Duodenal mucosa (tissue), 2 donors: ENCODE data around the gene ASTN2.

Source experiments
- H3K27ac ChIP-seq: one replicate; pipeline ENCODE4 v1.7.0; 2013; ENCODE audit warnings: low read depth, low read length
- H3K27me3 ChIP-seq, 2 donors: one replicate each; pipeline ENCODE4 v1.7.0; 2013; ENCODE audit warnings: low read length in 2 of 2, control low read depth in 1 of 2; ENCODE audit not compliant: insufficient read depth in 2 of 2, control insufficient read depth in 1 of 2
- H3K36me3 ChIP-seq, 2 donors: one replicate each; pipeline ENCODE4 v1.7.0; 2013; ENCODE audit warnings: low read length in 2 of 2, control low read depth in 1 of 2; ENCODE audit not compliant: insufficient read depth in 2 of 2, control insufficient read depth in 1 of 2
- H3K4me1 ChIP-seq, 2 donors: one replicate each; pipeline ENCODE4 v1.7.0; 2013; ENCODE audit warnings: low read length in 2 of 2, control low read depth in 1 of 2; ENCODE audit not compliant: insufficient read depth in 2 of 2, control insufficient read depth in 1 of 2
- H3K4me3 ChIP-seq, 2 donors: one replicate each; pipeline ENCODE4 v1.7.0; 2013; ENCODE audit warnings: low read length in 2 of 2, low read depth in 1 of 2
- H3K9ac ChIP-seq, 2 donors: one replicate each; pipeline ENCODE4 v1.7.0; 2013; ENCODE audit warnings: low read length in 2 of 2, low read depth in 1 of 2
- H3K9me3 ChIP-seq, 2 donors: one replicate each; pipeline ENCODE4 v1.7.0; 2013; ENCODE audit warnings: low read length in 2 of 2, control low read depth in 1 of 2; ENCODE audit not compliant: control insufficient read depth in 1 of 2

The ASTN2 gene

GRCh38 chr9:117136461-117136860 is 278.4 kb downstream of the ASTN2 start:
- no peaks in the 10 kb centered on the region for H3K36me3 ChIP-seq
- H3K9me3 ChIP-seq, result no peaks in the 10 kb centered on the region
- no peaks in the 10 kb centered on the region for H3K4me1 ChIP-seq
- no peaks in the 10 kb centered on the region for H3K27me3 ChIP-seq
- no peak overlapping the region for H3K4me3 ChIP-seq
- no peak overlapping the region for H3K27ac ChIP-seq
- no peak overlapping the region for H3K9ac ChIP-seq

GRCh38 chr9:117135501-117136098 is 279.3 kb downstream of the ASTN2 start:
- no peaks in the 10 kb centered on the region for H3K36me3 ChIP-seq
- no peak overlapping the region for H3K27ac ChIP-seq
- H3K27me3 ChIP-seq, result no peaks in the 10 kb centered on the region

DNA sequence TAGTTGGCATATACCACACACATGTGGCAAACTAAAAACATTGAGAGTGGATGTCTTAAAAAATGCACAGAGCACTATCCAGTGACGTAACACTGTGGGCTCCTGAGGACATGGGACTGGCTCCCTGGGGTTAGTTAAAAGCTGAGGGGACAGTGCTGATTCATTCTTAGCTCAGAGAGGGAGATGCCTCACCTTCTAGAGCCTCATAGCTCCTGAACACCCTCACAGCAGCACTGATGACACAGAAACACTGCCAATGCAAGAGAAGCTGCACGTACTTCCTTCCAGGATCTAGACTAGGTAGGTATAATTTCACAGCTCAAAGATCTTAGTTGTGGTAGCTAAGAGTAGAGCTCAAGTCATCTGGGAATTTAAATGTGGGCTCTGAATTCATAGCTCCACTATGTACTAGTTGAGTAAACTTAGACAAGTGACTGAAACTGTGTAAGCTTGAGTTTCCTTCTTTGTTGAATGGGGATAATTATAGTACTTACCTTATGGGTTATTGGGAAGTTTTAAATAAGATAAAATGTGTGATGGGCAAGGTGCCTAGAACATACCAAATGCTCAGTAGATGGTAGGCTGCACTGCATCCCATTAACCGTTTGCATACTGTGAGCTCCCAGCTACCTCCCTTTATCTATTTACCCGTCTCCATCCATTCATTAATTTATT is 279.9 kb downstream of the ASTN2 start:
- Histone ChIP-seq H3K4me3 (no peak overlapping the region), H3K9me3 (no peaks in the 10 kb centered on the region), H3K9ac (no peak overlapping the region), H3K27ac (no peak overlapping the region), H3K4me1 (no peaks in the 10 kb centered on the region), H3K27me3 (no peaks in the 10 kb centered on the region), H3K36me3 (no peaks in the 10 kb centered on the region)

More at GRCh38 chr9:117135501-117136098, 279.3 kb downstream of the ASTN2 start:
- no peaks in the 10 kb centered on the region for H3K4me1 ChIP-seq
- no peak overlapping the region for H3K4me3 ChIP-seq
- H3K9me3 ChIP-seq, result no peaks in the 10 kb centered on the region
- no peak overlapping the region for H3K9ac ChIP-seq

- Histone ChIP-seq H3K36me3 (no peaks in the 10 kb centered on the region), H3K9me3 (no peaks in the 10 kb centered on the region), H3K4me1 (no peaks in the 10 kb centered on the region), H3K9ac (no peak overlapping the region), H3K27me3 (no peaks in the 10 kb centered on the region), H3K4me3 (no peak overlapping the region), H3K27ac (no peak overlapping the region)
Measured at GRCh38 chr9:117126871-117127270, 288.0 kb downstream of the ASTN2 start.

DNA sequence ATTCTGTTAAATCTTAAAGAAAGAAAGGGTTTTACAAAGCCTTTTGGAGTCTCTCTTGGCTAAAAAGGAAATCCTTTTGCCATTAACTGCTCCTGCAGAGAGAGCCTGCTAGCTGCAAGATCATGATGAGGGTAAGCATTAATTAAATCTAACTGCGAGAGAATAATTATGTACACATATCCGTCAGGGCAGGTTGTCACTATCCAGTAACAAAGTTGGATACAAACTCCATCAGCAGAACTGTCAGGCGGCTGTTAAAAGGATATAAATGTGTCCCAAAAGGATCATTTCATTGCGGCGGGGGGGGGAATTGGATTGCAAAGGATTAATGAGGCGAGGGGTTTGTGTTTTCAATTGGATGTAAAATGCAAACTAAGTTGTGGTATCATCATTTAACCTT is 289.3 kb downstream of the ASTN2 start:
- H3K4me1 ChIP-seq, result no peaks in the 10 kb centered on the region
- H3K4me3 ChIP-seq, result no peak overlapping the region
- no peak overlapping the region for H3K9ac ChIP-seq
- H3K9me3 ChIP-seq, result no peaks in the 10 kb centered on the region
- H3K36me3 ChIP-seq, result no peaks in the 10 kb centered on the region
- H3K27me3 ChIP-seq, result no peaks in the 10 kb centered on the region
- H3K27ac ChIP-seq, result no peak overlapping the region

- Histone ChIP-seq H3K27ac (no peak overlapping the region), H3K36me3 (no peaks in the 10 kb centered on the region), H3K27me3 (no peaks in the 10 kb centered on the region), H3K4me1 (no peaks in the 10 kb centered on the region), H3K4me3 (no peak overlapping the region), H3K9ac (no peak overlapping the region), H3K9me3 (no peaks in the 10 kb centered on the region)
Measured at GRCh38 chr9:117123729-117124128, 291.1 kb downstream of the ASTN2 start.

GRCh38 chr9:117122953-117123352 is 291.9 kb downstream of the ASTN2 start:
- Histone ChIP-seq H3K4me1 (no peaks in the 10 kb centered on the region), H3K9me3 (no peaks in the 10 kb centered on the region), H3K4me3 (no peak overlapping the region), H3K9ac (no peak overlapping the region), H3K27ac (no peak overlapping the region), H3K27me3 (no peaks in the 10 kb centered on the region), H3K36me3 (no peaks in the 10 kb centered on the region)

DNA sequence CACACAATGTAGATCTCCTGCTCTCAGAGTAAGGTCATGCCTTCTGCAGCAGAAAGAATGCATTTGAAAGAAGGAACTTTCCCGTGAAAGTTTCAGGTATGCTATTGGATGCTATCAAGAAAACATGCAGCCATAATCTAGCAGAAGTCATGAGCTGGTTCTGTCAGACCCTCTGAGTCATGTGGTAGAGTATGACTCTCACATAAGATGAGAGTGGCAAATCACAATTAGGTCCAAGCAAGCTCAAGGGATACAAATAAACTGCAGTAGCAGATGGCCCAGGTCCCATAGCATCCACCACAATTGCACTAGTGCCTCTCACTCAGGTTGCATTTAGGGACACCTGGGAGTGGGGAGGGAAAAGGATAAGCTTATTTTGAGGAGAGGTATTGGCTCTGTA is 292.8 kb downstream of the ASTN2 start:
- Histone ChIP-seq H3K9ac (no peak overlapping the region), H3K27me3 (no peaks in the 10 kb centered on the region), H3K4me3 (no peak overlapping the region), H3K4me1 (no peaks in the 10 kb centered on the region), H3K27ac (no peak overlapping the region), H3K36me3 (no peaks in the 10 kb centered on the region), H3K9me3 (no peaks in the 10 kb centered on the region)

GRCh38 chr9:117121316-117121715 is 293.5 kb downstream of the ASTN2 start:
- H3K27me3 ChIP-seq, result no peaks in the 10 kb centered on the region

DNA sequence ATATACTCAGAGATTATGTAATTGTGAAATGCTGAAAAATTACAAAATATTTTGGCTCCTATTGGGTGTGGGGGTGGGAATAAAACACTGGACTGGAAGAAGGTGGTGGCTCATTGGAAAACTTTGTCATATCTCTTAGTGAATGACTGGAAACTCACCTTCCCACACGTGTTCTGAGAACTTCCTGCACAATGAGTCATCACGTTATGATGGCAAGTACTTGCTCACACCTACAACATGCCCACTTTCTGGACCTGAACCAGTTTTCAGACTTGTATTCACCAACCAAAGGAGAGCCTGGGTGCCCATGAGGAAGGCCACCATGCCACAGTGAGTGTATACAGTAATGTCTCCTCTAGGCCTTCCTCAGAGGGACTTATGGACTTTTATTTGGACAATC is 294.8 kb downstream of the ASTN2 start:
- Histone ChIP-seq H3K36me3 (no peaks in the 10 kb centered on the region), H3K27me3 (no peaks in the 10 kb centered on the region), H3K4me1 (no peaks in the 10 kb centered on the region), H3K4me3 (no peak overlapping the region), H3K27ac (no peak overlapping the region), H3K9me3 (no peaks in the 10 kb centered on the region), H3K9ac (no peak overlapping the region)

More at GRCh38 chr9:117121316-117121715, 293.5 kb downstream of the ASTN2 start:
- Histone ChIP-seq H3K36me3 (no peaks in the 10 kb centered on the region), H3K27ac (no peak overlapping the region), H3K9ac (no peak overlapping the region), H3K9me3 (no peaks in the 10 kb centered on the region), H3K4me1 (no peaks in the 10 kb centered on the region), H3K4me3 (no peak overlapping the region)
